ENCODE results near the gene IFT43.

IFT43 gene

GRCh38 chr14:76022991-76023390, 37.4 kb downstream of the IFT43 start:
- no peak for DNase-seq

GRCh38 chr14:76023757-76024156, 38.2 kb downstream of the IFT43 start:
- no peak for DNase-seq

GRCh38 chr14:76024211-76024907, 38.8 kb downstream of the IFT43 start:
- DNase-seq = no peak

- DNase-seq = no peak
These were observed 49.0 kb downstream of the IFT43 start for GRCh38 chr14:76034566-76034965.

GRCh38 chr14:76040704-76041103, 55.1 kb downstream of the IFT43 start:
- no peak for DNase-seq

GRCh38 chr14:76045773-76046172, 60.2 kb downstream of the IFT43 start:
- no peak for DNase-seq

- DNase-seq = no peak
These were observed 64.7 kb downstream of the IFT43 start for GRCh38 chr14:76050250-76050649.

- DNase-seq = peak; percentile 57
These were observed 65.3 kb downstream of the IFT43 start for GRCh38 chr14:76050797-76051392.

- no peak for DNase-seq
These were observed 66.3 kb downstream of the IFT43 start for GRCh38 chr14:76051717-76052465.

GRCh38 chr14:76053572-76054355, 68.2 kb downstream of the IFT43 start:
- no peak for DNase-seq

GRCh38 chr14:76055330-76055729, 69.8 kb downstream of the IFT43 start:
- no peak for DNase-seq

- no peak for DNase-seq
These were observed 70.6 kb downstream of the IFT43 start for GRCh38 chr14:76056128-76056527.

- DNase-seq = no peak
These were observed 72.4 kb downstream of the IFT43 start for GRCh38 chr14:76057914-76058313.

GRCh38 chr14:76063327-76063726, 77.8 kb downstream of the IFT43 start:
- no peak for DNase-seq

GRCh38 chr14:76065519-76065918, 80.0 kb downstream of the IFT43 start:
- DNase-seq = no peak

- no peak for DNase-seq
These were observed 82.0 kb downstream of the IFT43 start for GRCh38 chr14:76067536-76067935.

GRCh38 chr14:76073717-76074116, 88.2 kb downstream of the IFT43 start:
- DNase-seq = no peak

GRCh38 chr14:76077340-76077739, 91.8 kb downstream of the IFT43 start:
- no peak for DNase-seq

- DNase-seq = no peak
These were observed 92.9 kb downstream of the IFT43 start for GRCh38 chr14:76078501-76078900.

GRCh38 chr14:76080025-76080424, 94.5 kb downstream of the IFT43 start:
- DNase-seq = no peak

GRCh38 chr14:76080471-76080870, 94.9 kb downstream of the IFT43 start:
- no peak for DNase-seq

- no peak for DNase-seq
These were observed 96.1 kb downstream of the IFT43 start for GRCh38 chr14:76081642-76082041.

Measured in activated gamma-delta T cell treated with Interleukin-2 at 50 U/mL for 16 hours (primary cell).